Thyroid gland (tissue), 4 donors: ENCODE results near the gene ERF. TPM values are rescaled to one million over a fixed set of nuclear protein-coding genes. Genes with fewer than 3 reads are reported as not detected.

Experiments
- DNase-seq, 2 donors: peaks; one replicate each; pipeline ENCODE4 v3.0.0-alpha.2; 2019
- H3K27ac ChIP-seq, 3 donors: fragments of 200-600 bp; sonication (generic); 1 replicate in 2 of 3; 2 replicates in 1 of 3; pipeline ENCODE4 v1.5.1; 2016 to 2019; ENCODE audit warnings: mild to moderate bottlenecking in 1 of 3, moderate library complexity in 1 of 3
- H3K27me3 ChIP-seq: fragments of 200-600 bp; sonication (generic); one replicate; pipeline ENCODE4 v1.5.1; 2019
- H3K36me3 ChIP-seq, 2 donors: fragments of 200-600 bp; sonication (generic); one replicate each; pipeline ENCODE4 v1.5.1; 2016 to 2019
- H3K4me1 ChIP-seq, 2 donors: fragments of 200-600 bp; sonication (generic); one replicate each; pipeline ENCODE4 v1.5.1; 2017 to 2019
- H3K4me3 ChIP-seq, 3 donors: fragments of 200-600 bp; sonication (generic); replicated peaks in 1 of 3; 1 replicate in 2 of 3; 2 replicates in 1 of 3; pipeline ENCODE4 v1.5.1; 2016; ENCODE audit warnings: mild to moderate bottlenecking in 1 of 3
- H3K9me3 ChIP-seq: fragments of 200-600 bp; sonication (generic); one replicate; pipeline ENCODE4 v1.5.1; 2017
- CTCF ChIP-seq, 6 experiments: fragments of 200-600 bp in 3 of 6; fragments of 450-650 bp in 3 of 6; sonication (generic) in 3 of 6; IDR thresholded peaks; one replicate each; pipeline ENCODE4 v1.5.1; 2016 to 2019; ENCODE audit warnings: antibody characterized with exemption in 6 of 6, mild to moderate bottlenecking in 2 of 6, inconsistent platforms in 1 of 6, moderate library complexity in 1 of 6
- POLR2A ChIP-seq, 2 donors: fragments of 450-650 bp; IDR thresholded peaks; one replicate each; pipeline ENCODE4 v1.6.1; 2017; ENCODE audit warnings: antibody characterized with exemption in 2 of 2, mild to moderate bottlenecking in 2 of 2, moderate library complexity in 1 of 2
- WGBS, 2 donors: methylation state at CpG; one replicate each; pipeline ENCODE4 v1.1.5; 2017; 5-methylcytosine and 5-hydroxymethylcytosine counted together
- intact Hi-C: fragments of 100-400 bp; cut with DNase I; formaldehyde crosslinking; loops from one replicate; pipeline ENCODE4 v1.15.1; 2023
- total RNA-seq, 4 donors: library from RNA; depleted of rRNA; stranded (reverse); fragments of >200 nt; gene quantifications; one replicate each; pipeline ENCODE4 v1.2.3, GENCODE V29; 2016

ERF gene
- total RNA-seq, 4 donors from 2014 or later: 27.5 to 50.2 (median 39.2) TPM

- Histone ChIP-seq H3K27ac (no peak overlapping the region), H3K36me3 (peaks cover 60 to 61% of the 10 kb centered on the region in 2 donors), H3K27me3 (no peaks in the 10 kb centered on the region), H3K9me3 (no peaks in the 10 kb centered on the region), H3K4me3 (no peak overlapping the region), H3K4me1 (peaks cover 25 to 26% of the 10 kb centered on the region in 2 donors)
- TF ChIP-seq CTCF (IDR thresholded peaks at IDR 0.05): no peak
- no peak for TF ChIP-seq POLR2A (IDR thresholded peaks at IDR 0.05)
- WGBS, 2 donors: 83 to 84% methylated on average over 4 of the region's 4 CpGs
- intact Hi-C loops: no loop called here
- DNase-seq: no peak
Measured at GRCh38 chr19:42288387-42288786, 33.5 kb upstream of the ERF start.

GRCh38 chr19:42287827-42288107 is 32.8 kb upstream of the ERF start:
- peaks cover 55% of the 10 kb centered on the region in 2 donors for H3K36me3 ChIP-seq

DNA sequence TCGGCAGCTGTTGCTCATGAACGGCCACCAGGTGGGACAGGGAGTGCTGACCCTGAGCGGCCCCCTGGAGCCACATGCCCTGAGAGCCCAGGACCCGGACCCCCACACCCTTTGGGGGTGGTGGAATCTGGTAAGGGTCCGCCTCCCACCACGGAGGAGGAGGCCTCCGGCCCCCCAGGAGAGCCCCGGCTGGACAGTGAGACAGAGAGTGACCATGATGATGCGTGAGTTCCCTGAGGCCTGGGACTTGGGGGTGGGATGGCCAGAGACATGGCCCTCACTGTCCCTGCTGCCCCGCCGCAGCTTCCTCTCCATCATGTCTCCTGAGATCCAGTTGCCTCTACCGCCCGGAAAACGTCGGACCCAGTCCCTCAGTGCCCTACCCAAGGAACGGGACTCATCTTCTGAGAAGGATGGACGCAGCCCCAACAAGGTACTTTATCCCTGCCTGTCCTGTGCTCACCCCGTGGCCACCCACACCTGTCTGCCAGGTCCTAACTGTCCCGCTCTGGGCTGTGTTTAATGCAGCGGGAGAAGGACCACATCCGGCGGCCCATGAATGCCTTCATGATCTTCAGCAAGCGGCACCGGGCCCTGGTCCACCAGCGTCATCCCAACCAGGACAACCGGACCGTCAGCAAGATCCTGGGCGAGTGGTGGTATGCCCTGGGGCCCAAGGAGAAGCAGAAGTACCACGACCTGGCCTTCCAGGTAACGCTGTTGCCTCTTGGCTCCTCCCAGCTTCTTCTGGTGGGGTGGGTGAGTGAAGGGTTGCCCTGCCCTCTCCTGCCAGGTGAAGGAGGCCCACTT is 32.3 kb upstream of the ERF start:
- WGBS, 2 donors: 80 to 83% methylated on average over 25 to 30 of the region's 30 CpGs
- H3K27ac ChIP-seq: peak overlapping the region; percentile 49 to 89 (median 86)
- no peaks in the 10 kb centered on the region for H3K9me3 ChIP-seq
- no peak overlapping the region for H3K4me3 ChIP-seq
- H3K27me3 ChIP-seq: no peaks in the 10 kb centered on the region
- intact Hi-C loops: no loop called here
- DNase-seq: no peak
- peaks cover 37 to 38% of the 10 kb centered on the region in 2 donors for H3K4me1 ChIP-seq
- TF ChIP-seq POLR2A (IDR thresholded peaks at IDR 0.05) (no peak), CTCF (IDR thresholded peaks at IDR 0.05) (no peak)
- peaks cover 50 to 51% of the 10 kb centered on the region in 2 donors for H3K36me3 ChIP-seq

More at GRCh38 chr19:42287827-42288107, 32.8 kb upstream of the ERF start:
- 92% methylated on average over 4 to 10 of the region's 10 CpGs for WGBS, 2 donors
- Histone ChIP-seq H3K27me3 (no peaks in the 10 kb centered on the region), H3K9me3 (no peaks in the 10 kb centered on the region), H3K4me1 (peaks cover 32% of the 10 kb centered on the region in 2 donors), H3K27ac (no peak overlapping the region), H3K4me3 (no peak overlapping the region)
- no peak for TF ChIP-seq POLR2A (IDR thresholded peaks at IDR 0.05)
- no peak for TF ChIP-seq CTCF (IDR thresholded peaks at IDR 0.05)
- intact Hi-C loops: no loop called here
- no peak for DNase-seq

DNA sequence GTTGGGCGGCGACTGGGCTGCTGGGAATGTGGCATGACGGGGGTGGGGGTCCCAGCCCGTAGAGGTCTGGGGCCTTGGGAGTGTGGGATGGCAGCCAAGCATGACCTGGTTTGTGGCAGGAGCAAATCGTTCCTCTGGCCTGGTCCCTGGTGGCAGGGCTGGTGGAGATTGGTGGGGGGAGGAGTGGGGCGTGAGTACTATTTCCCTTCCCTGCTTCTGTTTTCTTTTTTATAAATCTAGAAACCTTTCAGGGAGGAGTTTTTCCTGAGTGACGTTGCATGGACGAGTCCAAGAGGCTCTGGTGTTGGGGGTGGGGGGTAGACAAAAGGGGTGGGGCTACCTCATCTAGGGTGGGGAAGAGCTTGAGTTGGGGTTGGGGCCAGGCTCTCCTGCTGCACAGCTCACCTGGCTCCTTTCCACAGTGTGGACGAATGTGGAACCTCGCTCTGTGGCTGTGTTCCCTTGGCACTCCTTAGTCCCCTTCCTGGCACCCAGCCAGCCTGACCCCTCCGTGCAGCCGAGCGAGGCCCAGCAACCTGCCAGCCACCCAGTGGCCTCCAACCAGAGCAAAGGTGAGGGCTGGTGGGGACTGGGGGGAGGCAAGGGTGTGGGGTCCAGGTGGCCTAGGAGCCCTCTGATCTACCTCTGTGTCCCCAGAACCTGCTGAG is 31.6 kb upstream of the ERF start:
- H3K27ac ChIP-seq: peak overlapping the region; percentile 70 to 89 (median 86)
- H3K27me3 ChIP-seq: no peaks in the 10 kb centered on the region
- peaks cover 43 to 45% of the 10 kb centered on the region in 2 donors for H3K36me3 ChIP-seq
- peak overlapping the region in 1 of 3 donors; percentile 14 for H3K4me3 ChIP-seq
- H3K4me1 ChIP-seq: peaks cover 44 to 45% of the 10 kb centered on the region in 2 donors
- H3K9me3 ChIP-seq: no peaks in the 10 kb centered on the region
- peak; percentile 84 to 90 for DNase-seq
- intact Hi-C loops: no loop called here
- peak in 1 of 2 donors; percentile 57 for TF ChIP-seq POLR2A (IDR thresholded peaks at IDR 0.05)
- peak in 2 of 6 experiments; percentile 15 to 25 for TF ChIP-seq CTCF (IDR thresholded peaks at IDR 0.05)
- WGBS, 2 donors: 7 to 20% methylated on average over 7 to 13 of the region's 13 CpGs

GRCh38 chr19:42285988-42286348 is 31.0 kb upstream of the ERF start:
- Histone ChIP-seq H3K4me1 (peaks cover 50% of the 10 kb centered on the region in 2 donors), H3K27ac (peak overlapping the region; percentile 70 to 89 (median 86)), H3K9me3 (no peaks in the 10 kb centered on the region), H3K36me3 (peaks cover 39% of the 10 kb centered on the region in 2 donors), H3K4me3 (peak overlapping the region in 1 of 3 donors; percentile 14), H3K27me3 (no peaks in the 10 kb centered on the region)
- 10 to 19% methylated on average over 6 of the region's 6 CpGs for WGBS, 2 donors
- no peak for TF ChIP-seq CTCF (IDR thresholded peaks at IDR 0.05)
- TF ChIP-seq POLR2A (IDR thresholded peaks at IDR 0.05): no peak
- DNase-seq: no peak
- intact Hi-C loops: no loop called here
